Lung (tissue), 12 donors: ENCODE measurements around the gene COMT. TPM values are rescaled to one million over a fixed set of nuclear protein-coding genes. Genes with fewer than 3 reads are reported as not detected.
A peak's percentile ranks its signal among the peaks of the same experiment; 100 is the strongest.

Experiments
- ATAC-seq: fragments of 200-7000 bp; cut with Tn5 transposase; one replicate; pipeline ENCODE4 v1.9.1; 2020; ENCODE audit warnings: moderate number of reproducible peaks; ENCODE audit not compliant: insufficient read depth, low FRiP score
- DNase-seq, 3 donors: peaks; one replicate each; pipeline ENCODE4 v3.0.0-alpha.2; 2013 to 2017
- H3K27ac ChIP-seq, 2 donors: one replicate each; pipeline ENCODE4 v1.5.1; 2013; ENCODE audit warnings: mild to moderate bottlenecking in 2 of 2, moderate library complexity in 2 of 2, control low read depth in 1 of 2, inconsistent platforms in 1 of 2, low read depth in 1 of 2, low read length in 1 of 2
- H3K27me3 ChIP-seq, 3 donors: one replicate each; pipeline ENCODE4 v1.5.1; 2013; ENCODE audit warnings: low read length in 2 of 3; ENCODE audit not compliant: control insufficient read depth in 3 of 3, insufficient read depth in 3 of 3
- H3K36me3 ChIP-seq, 4 donors: one replicate each; pipeline ENCODE4 v1.5.1; 2013; ENCODE audit warnings: low read length in 4 of 4, mild to moderate bottlenecking in 1 of 4, moderate library complexity in 1 of 4; ENCODE audit not compliant: control insufficient read depth in 4 of 4, insufficient read depth in 4 of 4
- H3K4me1 ChIP-seq, 5 donors: one replicate each; pipeline ENCODE4 v1.5.1; 2013; ENCODE audit warnings: low read length in 5 of 5, mild to moderate bottlenecking in 2 of 5, moderate library complexity in 1 of 5; ENCODE audit not compliant: control insufficient read depth in 5 of 5, insufficient read depth in 5 of 5
- H3K4me3 ChIP-seq: one replicate; pipeline ENCODE4 v1.5.1; 2013; ENCODE audit warnings: mild to moderate bottlenecking, control low read depth, moderate library complexity
- H3K9ac ChIP-seq, 2 donors: one replicate each; pipeline ENCODE4 v1.5.1; 2013; ENCODE audit warnings: low read length in 2 of 2, control low read depth in 1 of 2; ENCODE audit not compliant: insufficient read depth in 1 of 2
- H3K9me3 ChIP-seq, 4 donors: one replicate each; pipeline ENCODE4 v1.5.1; 2013; ENCODE audit warnings: low read length in 3 of 4, mild to moderate bottlenecking in 1 of 4, moderate library complexity in 1 of 4; ENCODE audit not compliant: control insufficient read depth in 4 of 4, insufficient read depth in 3 of 4
- CTCF ChIP-seq: IDR thresholded peaks from 2 replicates; pipeline ENCODE4 v1.5.1; 2012; ENCODE audit warnings: mild to moderate bottlenecking; ENCODE audit errors: control extremely low read depth, extremely low read depth
- WGBS, 2 donors: extraction: QIAGEN DNeasy Blood & Tissue Kit; methylation state at CpG; one replicate each; pipeline ENCODE4 v1.1.7; 2013; 5-methylcytosine and 5-hydroxymethylcytosine counted together
- polyA plus RNA-seq, 2 donors: library from polyadenylated mRNA; stranded (reverse); fragments of 200-250 nt; gene quantifications; one replicate each; pipeline ENCODE4 v1.2.1, GENCODE V29; 2013
- total RNA-seq, 2 donors: library from RNA; depleted of rRNA in 1 of 2; stranded (reverse); fragments of >200 nt in 1 of 2; gene quantifications; one replicate each; pipeline ENCODE4 v1.2.1, GENCODE V29; 2014 to 2021
- donor health status: control.
- donor health status: control.
- donor health status: Bipolar disorder and iron deficiency.
- donor health status: healthy.
- donor health status: DM: yes; HTN: yes; CAD: no.

Gene COMT
- total and polyA plus RNA-seq, 4 donors, result 147 to 272 (median 208) TPM

DNA sequence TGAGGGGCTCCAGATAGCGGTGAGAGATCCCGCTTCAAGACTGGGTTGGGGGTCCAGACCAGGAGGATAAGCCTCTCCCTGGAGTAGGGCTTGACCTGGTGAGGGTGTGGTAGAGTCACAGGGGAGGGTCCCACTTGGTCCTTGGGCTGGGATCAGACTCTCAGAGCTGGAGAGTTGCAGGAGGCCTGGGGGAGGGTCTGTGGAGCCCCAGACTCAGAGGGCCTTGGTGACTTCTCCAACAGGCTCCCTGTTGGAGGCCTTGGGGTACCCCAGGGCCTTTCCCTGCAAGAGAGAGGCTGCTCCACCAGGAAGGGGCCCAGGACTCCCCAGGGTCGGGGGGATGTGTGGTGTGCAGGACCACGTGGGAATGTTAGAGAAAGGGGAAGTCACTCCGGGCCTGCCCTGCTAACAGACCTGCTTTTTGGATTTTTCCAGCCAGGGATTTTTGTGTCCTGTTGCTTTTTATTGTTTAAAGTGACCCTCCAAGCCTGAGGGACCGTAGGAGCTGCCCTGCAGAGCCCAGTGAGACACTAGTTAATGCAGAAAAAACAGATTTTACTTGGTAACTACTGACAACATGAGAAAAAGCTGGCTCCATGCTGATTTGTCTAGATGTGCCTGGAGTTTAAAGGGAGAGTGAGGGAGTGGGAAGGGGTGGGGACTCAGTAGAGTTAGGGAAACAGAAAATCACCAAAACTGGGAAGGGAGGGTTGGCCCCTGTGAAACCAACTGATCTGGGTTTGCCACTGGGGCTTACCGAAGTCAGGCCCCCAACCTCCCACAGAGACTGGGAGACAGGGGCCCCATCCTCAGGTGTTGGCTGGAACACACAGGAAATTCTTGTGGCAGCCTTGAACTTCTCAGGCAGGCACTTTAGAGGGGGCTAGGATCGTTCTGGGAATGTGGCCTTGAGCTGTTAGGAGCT lies 847 bp downstream of the COMT start:
- Histone ChIP-seq H3K4me3 (peak overlapping the region; percentile 72), H3K36me3 (no peaks in the 10 kb centered on the region), H3K9me3 (no peaks in the 10 kb centered on the region), H3K27ac (peak overlapping the region; percentile 89 to 91), H3K4me1 (peaks cover 7 to 28% (median 9%) of the 10 kb centered on the region in 5 donors), H3K9ac (peak overlapping the region; percentile 88 to 95), H3K27me3 (no peaks in the 10 kb centered on the region)
- DNase-seq (peak; percentile 47 to 87 (median 79)), ATAC-seq (no peak)
- no peak for TF ChIP-seq CTCF
- WGBS, 2 donors, result 6% methylated on average over 8 of the region's 8 CpGs

- Histone ChIP-seq H3K9ac (peak overlapping the region; percentile 26 to 88), H3K27me3 (no peaks in the 10 kb centered on the region), H3K4me1 (peaks cover 9 to 30% (median 9%) of the 10 kb centered on the region in 5 donors), H3K27ac (peak overlapping the region; percentile 89 to 91), H3K9me3 (no peaks in the 10 kb centered on the region), H3K36me3 (no peaks in the 10 kb centered on the region), H3K4me3 (no peak overlapping the region)
- ATAC-seq (no peak), DNase-seq (peak in 2 of 3 donors; percentile 84 to 87)
- TF ChIP-seq CTCF, result no peak
- whole genome bisulfite sequencing, 2 donors, result 42 to 52% methylated on average over 11 of the region's 11 CpGs
Observed at GRCh38 chr22:19943082-19944026, 1.8 kb downstream of the COMT start.

- Histone ChIP-seq H3K27me3 (no peaks in the 10 kb centered on the region), H3K4me3 (no peak overlapping the region), H3K4me1 (peaks cover 2 to 10% (median 5%) of the 10 kb centered on the region in 5 donors), H3K27ac (no peak overlapping the region), H3K36me3 (peaks cover 0 to 3% (median 0%) of the 10 kb centered on the region in 4 donors), H3K9ac (no peak overlapping the region), H3K9me3 (no peaks in the 10 kb centered on the region)
- DNase-seq, result no peak
- no peak for ATAC-seq
- no peak for TF ChIP-seq CTCF
- 83 to 93% methylated on average over 9 of the region's 9 CpGs for WGBS, 2 donors
Observed at GRCh38 chr22:19948057-19948760, 6.6 kb downstream of the COMT start.
